Lower lobe of right lung (tissue), 2 donors: ENCODE data around the gene SMTNL2. TPM values are rescaled to one million over a fixed set of nuclear protein-coding genes. Genes with fewer than 3 reads are reported as not detected.
A peak's percentile ranks its signal among the peaks of the same experiment; 100 is the strongest.
"Not testable (repeated sequence)": the region's sequence is repeated elsewhere in the genome, so short reads cannot be mapped to it uniquely, and the experiment has no call there.

Experiments
- ATAC-seq, 2 donors: fragments of 200-7000 bp; cut with Tn5 transposase; one replicate each; pipeline ENCODE4 v1.9.1; 2020 to 2022; ENCODE audit warnings: mild to moderate bottlenecking in 2 of 2, moderate library complexity in 2 of 2
- DNase-seq: peaks from one replicate; pipeline ENCODE4 v3.0.0-alpha.2; 2020
- H3K27ac ChIP-seq: fragments of 200-600 bp; one replicate; pipeline ENCODE4 v1.8.0; 2022
- H3K27me3 ChIP-seq: fragments of 200-600 bp; one replicate; pipeline ENCODE4 v1.8.0; 2022; ENCODE audit warnings: low read depth
- H3K36me3 ChIP-seq: fragments of 200-600 bp; one replicate; pipeline ENCODE4 v1.8.0; 2022; ENCODE audit warnings: mild to moderate bottlenecking
- H3K4me1 ChIP-seq: fragments of 200-600 bp; one replicate; pipeline ENCODE4 v1.8.0; 2022
- H3K4me3 ChIP-seq: fragments of 200-600 bp; one replicate; pipeline ENCODE4 v1.8.0; 2022; ENCODE audit warnings: mild to moderate bottlenecking
- H3K9me3 ChIP-seq: fragments of 200-600 bp; one replicate; pipeline ENCODE4 v1.8.0; 2022
- CTCF ChIP-seq: fragments of 200-600 bp; IDR thresholded peaks from one replicate; pipeline ENCODE4 v1.8.0; 2022; ENCODE audit warnings: antibody characterized with exemption, mild to moderate bottlenecking
- intact Hi-C: fragments of 100-400 bp; cut with DNase I; formaldehyde crosslinking; loops from one replicate; pipeline ENCODE4 v1.11.0; 2022
- total RNA-seq: library from RNA; stranded (reverse); fragmentation: NEBNext Ultra II Directional; extraction: Animal tissue kit (Norgen Biotek cat#: 25700); gene quantifications from one replicate; pipeline ENCODE4 v1.2.1, GENCODE V29; 2021
- donor health status: DM: no; HTN: yes; CAD: no; lungs with severe emphysema.

The SMTNL2 gene
- total RNA-seq, 1 donor from 2014 or later = 6.4 TPM

- Histone ChIP-seq H3K4me3 (no peak overlapping the region), H3K9me3 (no peaks in the 10 kb centered on the region), H3K27me3 (peaks cover 50% of the 10 kb centered on the region), H3K36me3 (no peaks in the 10 kb centered on the region), H3K4me1 (peaks cover 6% of the 10 kb centered on the region), H3K27ac (no peak overlapping the region)
- no peak for DNase-seq
- intact Hi-C loops = no loop called here
- ATAC-seq = no peak
- TF ChIP-seq CTCF = no peak
Measured at GRCh38 chr17:4636474-4637100, 52.3 kb downstream of the SMTNL2 start.

- H3K9me3 ChIP-seq, H3K27ac ChIP-seq, DNase-seq, ATAC-seq, intact Hi-C loops, H3K36me3 ChIP-seq, H3K4me3 ChIP-seq, H3K4me1 ChIP-seq: not testable (repeated sequence)
- H3K27me3 ChIP-seq = peaks cover 67% of the 10 kb centered on the region
Measured at GRCh38 chr17:4638766-4639165, 54.4 kb downstream of the SMTNL2 start.

GRCh38 chr17:4639301-4640059 is 55.2 kb downstream of the SMTNL2 start:
- H3K27me3 ChIP-seq = peaks cover 74% of the 10 kb centered on the region
- peak; percentile 55 for DNase-seq
- intact Hi-C loops, H3K4me1 ChIP-seq, H3K36me3 ChIP-seq, H3K27ac ChIP-seq, H3K4me3 ChIP-seq, H3K9me3 ChIP-seq: not testable (repeated sequence)
- peak; percentile 49 to 60 for ATAC-seq

- H3K27me3 ChIP-seq = peaks cover 63% of the 10 kb centered on the region
- H3K36me3 ChIP-seq, intact Hi-C loops, H3K9me3 ChIP-seq, H3K27ac ChIP-seq, H3K4me3 ChIP-seq, H3K4me1 ChIP-seq, DNase-seq, ATAC-seq: not testable (repeated sequence)
Measured at GRCh38 chr17:4640569-4641188, 56.4 kb downstream of the SMTNL2 start.

GRCh38 chr17:4641297-4642195 is 57.2 kb downstream of the SMTNL2 start, which contains the start of gene ALOX15:
Gene ALOX15, minus strand, starts transcription at chr17:4641678. Its CDS starts 27 bp downstream, at chr17:4641651.
- Histone ChIP-seq H3K27ac (no peak within 1 kb of the TSS), H3K4me3 (no peak within 1 kb of the TSS), H3K4me1 (peaks cover 10% of the 10 kb centered on the region), H3K27me3 (peaks cover 54% of the 10 kb centered on the region), H3K9me3 (no peaks in the 10 kb centered on the region), H3K36me3 (no peaks in the 10 kb centered on the region)
- intact Hi-C loops = no loop called here
- ATAC-seq (no peak), DNase-seq (no peak)
- no peak for TF ChIP-seq CTCF

- peaks cover 10% of the 10 kb centered on the region for H3K4me1 ChIP-seq
- no peak overlapping the region for H3K27ac ChIP-seq
- intact Hi-C loops = no loop called here
- no peaks in the 10 kb centered on the region for H3K36me3 ChIP-seq
- no peak overlapping the region for H3K4me3 ChIP-seq
- TF ChIP-seq CTCF = no peak
- ATAC-seq (no peak), DNase-seq (no peak)
- H3K27me3 ChIP-seq = peaks cover 47% of the 10 kb centered on the region
- no peaks in the 10 kb centered on the region for H3K9me3 ChIP-seq
Measured at GRCh38 chr17:4642286-4642685, 58.0 kb downstream of the SMTNL2 start.
